SW 1271 (cell line): ENCODE data around the gene IL31RA.
A peak's percentile ranks its signal among the peaks of the same experiment; 100 is the strongest.
"Not testable (repeated sequence)": the region's sequence is repeated elsewhere in the genome, so short reads cannot be mapped to it uniquely, and the experiment has no call there.

Experiments
- DNase-seq, 2 experiments: peaks; one replicate each; lab custom pipeline; 2025; lab: John Stamatoyannopoulos, UW

Gene IL31RA

GRCh38 chr5:55850839-55851674, at the start of gene IL31RA:
Gene IL31RA (plus strand): TSS chr5:55851357. CDS start chr5:55851571, 214 bp downstream.
- peak; percentile 68 to 93 for DNase-seq

- DNase-seq: not testable (repeated sequence)
These were observed 42.3 kb upstream of the IL31RA start for GRCh38 chr5:55808814-55809213.

GRCh38 chr5:55815939-55816338, 35.2 kb upstream of the IL31RA start:
- not testable (repeated sequence) for DNase-seq

GRCh38 chr5:55816342-55816741, 34.8 kb upstream of the IL31RA start:
- peak in 1 of 2 experiments; percentile 41 for DNase-seq

GRCh38 chr5:55817030-55817429, 34.1 kb upstream of the IL31RA start:
- no peak for DNase-seq

GRCh38 chr5:55820488-55820887, 30.7 kb upstream of the IL31RA start:
- no peak for DNase-seq

- DNase-seq: no peak
These were observed 29.2 kb upstream of the IL31RA start for GRCh38 chr5:55821731-55822512.

GRCh38 chr5:55823151-55823796, 27.9 kb upstream of the IL31RA start:
- DNase-seq: no peak

- no peak for DNase-seq
These were observed 21.2 kb upstream of the IL31RA start for GRCh38 chr5:55829956-55830355.

- no peak for DNase-seq
These were observed 18.7 kb upstream of the IL31RA start for GRCh38 chr5:55832446-55832845.

- no peak for DNase-seq
These were observed 15.0 kb upstream of the IL31RA start for GRCh38 chr5:55836191-55836590.

GRCh38 chr5:55841976-55842375, 9.2 kb upstream of the IL31RA start:
- no peak for DNase-seq

- DNase-seq: no peak
These were observed 3.3 kb upstream of the IL31RA start for GRCh38 chr5:55847837-55848236.

GRCh38 chr5:55848783-55849182, 2.4 kb upstream of the IL31RA start:
- DNase-seq: no peak

GRCh38 chr5:55851675-55851979, 470 bp downstream of the IL31RA start:
- peak in 1 of 2 experiments; percentile 77 for DNase-seq

GRCh38 chr5:55852503-55852902, 1.3 kb downstream of the IL31RA start:
- no peak for DNase-seq

- peak in 1 of 2 experiments; percentile 43 for DNase-seq
These were observed 2.0 kb downstream of the IL31RA start for GRCh38 chr5:55853041-55853670.

- no peak for DNase-seq
These were observed 2.7 kb downstream of the IL31RA start for GRCh38 chr5:55853818-55854217.

- no peak for DNase-seq
These were observed 4.4 kb downstream of the IL31RA start for GRCh38 chr5:55855509-55855908.

- DNase-seq: no peak
These were observed 5.5 kb downstream of the IL31RA start for GRCh38 chr5:55856516-55857246.

- DNase-seq: no peak
These were observed 6.1 kb downstream of the IL31RA start for GRCh38 chr5:55857247-55857640.

- DNase-seq: no peak
These were observed 6.9 kb downstream of the IL31RA start for GRCh38 chr5:55858104-55858503.
